DMS 273 (cell line): ENCODE data around the gene MAPKAPK2.
"Not testable (repeated sequence)": the region's sequence is repeated elsewhere in the genome, so short reads cannot be mapped to it uniquely, and the experiment has no call there.

Experiments used
- DNase-seq: peaks from one replicate; lab custom pipeline; 2025; ENCODE audit not compliant: unreplicated experiment; lab: John Stamatoyannopoulos, UW

The MAPKAPK2 gene

DNA sequence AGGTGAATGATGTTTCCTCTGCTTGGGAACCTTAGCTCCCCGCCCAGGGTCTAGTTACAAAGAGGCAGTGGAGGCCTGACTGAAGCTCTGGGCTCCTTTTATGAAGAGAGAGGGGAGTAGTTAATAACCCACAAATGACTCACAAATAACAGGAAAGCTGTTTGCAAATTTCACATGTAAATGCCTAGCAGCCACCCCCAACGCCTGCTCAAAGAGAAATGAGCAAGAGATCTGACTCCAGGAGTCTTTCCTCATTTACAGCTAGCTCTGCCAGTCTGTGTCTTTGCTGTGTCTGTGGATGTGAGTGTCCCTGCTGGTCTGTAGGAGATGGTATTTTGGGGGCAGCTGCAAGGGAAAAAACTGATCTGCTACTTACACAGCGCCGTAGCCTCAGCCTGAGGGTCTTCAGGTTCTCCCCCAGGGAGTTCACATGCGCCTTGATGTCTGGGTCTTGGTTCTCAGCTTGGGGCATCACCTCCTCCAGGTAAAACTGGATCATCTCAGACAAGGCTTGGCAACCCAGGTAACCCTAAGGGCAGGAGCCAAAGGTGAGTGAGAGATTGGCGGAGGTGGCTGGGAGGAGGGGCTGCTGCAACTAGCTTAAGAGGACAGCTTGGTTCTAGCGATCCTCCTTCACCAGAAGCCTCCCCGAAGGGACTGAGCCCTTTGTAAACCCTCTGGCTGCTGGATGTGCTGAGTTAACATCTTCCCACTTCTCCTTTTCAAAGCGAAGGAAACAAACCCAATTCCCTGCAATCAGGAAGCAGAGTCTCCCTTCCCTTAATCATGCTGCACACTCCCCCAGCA is 86.0 kb downstream of the MAPKAPK2 start, which contains the start of gene IL19:
Gene IL19 (plus strand): TSS at position 243 of the 807 bp plus-strand sequence. CDS start 65,890 bp downstream, outside the sequence.
- DNase-seq, result no peak

DNA sequence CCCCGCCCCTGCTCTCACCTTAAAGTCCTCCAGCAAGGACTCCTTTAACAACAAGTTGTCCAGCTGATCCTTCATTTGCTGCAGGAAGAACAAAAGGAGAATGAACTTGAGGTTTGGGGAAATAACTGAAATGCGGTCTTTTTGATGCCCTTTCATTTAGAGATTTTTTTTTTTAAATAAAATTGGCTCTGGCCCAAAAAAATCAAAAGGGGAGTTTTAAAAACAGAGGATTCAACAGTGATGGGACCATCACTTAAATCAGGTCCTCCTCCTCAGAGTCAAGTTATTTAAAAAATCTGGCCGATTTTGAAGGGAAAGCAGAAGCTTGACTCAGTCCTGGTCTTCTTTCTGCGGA is 86.6 kb downstream of the MAPKAPK2 start:
- no peak for DNase-seq

DNA sequence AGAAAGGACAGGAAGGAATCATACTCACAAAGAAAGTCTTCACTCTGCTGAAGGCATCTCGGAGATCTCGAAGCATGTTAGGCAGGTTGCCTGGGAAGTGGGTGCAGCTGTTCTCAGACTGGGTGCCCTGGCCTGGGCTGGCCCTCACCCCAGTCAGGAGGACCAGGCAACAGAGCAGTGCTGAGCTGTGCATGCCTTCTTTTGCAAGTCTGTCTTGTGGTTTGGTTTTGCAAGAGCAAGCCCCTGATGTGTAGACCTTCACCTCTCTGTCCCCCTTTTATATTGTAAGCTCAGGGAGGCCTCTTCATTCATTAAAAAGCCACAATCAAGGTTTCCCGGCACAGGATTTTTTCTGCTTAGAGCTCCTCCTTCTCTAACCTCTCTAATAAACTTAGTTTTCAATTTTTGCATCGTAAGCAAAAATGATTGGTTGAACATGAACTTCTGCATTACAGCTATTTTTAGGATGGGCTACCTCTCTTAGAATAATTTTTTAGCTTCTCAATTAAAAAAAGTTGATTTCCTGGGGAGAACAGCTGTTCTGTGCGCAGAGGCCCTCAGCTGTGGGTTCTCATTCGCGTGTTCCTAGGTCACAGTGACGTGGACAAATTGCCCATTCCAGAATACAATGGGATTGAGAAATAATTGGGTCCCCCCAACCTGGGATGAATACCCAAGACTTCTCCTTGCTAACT is 87.7 kb downstream of the MAPKAPK2 start, which contains the start of gene IL10:
Gene IL10 (minus strand): TSS at position 252 of the 695 bp plus-strand sequence. CDS start 59 bp downstream, at position 193.
- DNase-seq, result no peak

DNA sequence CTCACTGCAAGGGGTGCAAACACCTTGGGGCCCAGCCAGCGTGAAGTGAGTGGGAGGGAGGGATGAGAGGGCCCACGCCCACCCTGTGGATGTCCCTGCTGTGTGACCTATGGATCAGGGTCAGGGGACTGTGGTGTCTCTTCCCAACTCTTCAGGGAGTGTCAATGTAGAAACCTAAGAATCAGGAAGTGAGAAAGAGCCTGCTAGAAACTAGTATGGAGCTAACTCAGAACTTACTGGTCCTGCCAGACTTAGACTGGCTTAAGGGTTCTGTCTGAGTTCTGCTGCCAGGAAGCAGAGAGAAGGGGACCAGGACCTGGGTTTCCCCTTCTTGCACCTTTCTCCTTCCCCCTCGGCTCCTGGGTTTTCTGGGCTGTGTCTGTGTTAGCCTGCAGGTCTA is 89.4 kb downstream of the MAPKAPK2 start:
- no peak for DNase-seq

DNA sequence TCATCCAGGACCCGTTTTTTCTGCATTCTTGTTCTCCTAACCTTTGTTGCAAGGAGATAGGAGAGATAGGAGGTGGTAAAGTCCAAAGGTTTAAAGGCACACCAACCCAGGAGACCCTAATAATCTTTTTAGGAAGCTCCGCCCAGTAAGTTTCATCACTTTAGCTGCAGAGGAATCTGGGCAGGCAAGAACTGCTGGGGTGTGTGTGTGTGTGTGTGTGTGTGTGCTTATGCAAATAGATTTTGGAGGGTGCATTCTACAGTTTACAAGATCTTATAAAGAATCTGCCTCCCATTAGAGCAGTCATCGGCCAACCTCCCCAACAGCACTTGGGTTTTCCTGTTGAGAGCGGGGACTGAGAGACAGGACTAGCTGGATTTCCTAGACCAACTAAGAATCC is 91.5 kb downstream of the MAPKAPK2 start:
- no peak for DNase-seq

DNA sequence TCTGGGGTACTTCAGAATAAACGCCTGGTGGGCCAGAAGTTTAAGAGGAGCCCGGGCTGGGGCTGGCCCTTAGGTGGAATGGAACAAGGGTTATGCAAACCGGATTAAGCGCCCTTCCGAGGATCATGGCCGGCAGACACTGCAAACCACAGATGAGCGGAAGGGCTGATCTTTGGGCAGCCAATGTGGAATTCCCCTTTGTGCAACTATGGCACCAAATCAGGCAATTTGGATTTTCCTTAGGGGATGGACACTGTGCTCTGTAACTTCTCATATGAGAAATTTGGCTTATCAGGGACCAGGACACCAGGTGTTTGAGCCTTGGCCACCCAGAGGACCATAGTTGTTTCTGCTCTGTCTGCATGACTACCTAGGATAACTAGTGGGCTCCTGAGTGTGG is 93.3 kb downstream of the MAPKAPK2 start:
- DNase-seq, result no peak

DNA sequence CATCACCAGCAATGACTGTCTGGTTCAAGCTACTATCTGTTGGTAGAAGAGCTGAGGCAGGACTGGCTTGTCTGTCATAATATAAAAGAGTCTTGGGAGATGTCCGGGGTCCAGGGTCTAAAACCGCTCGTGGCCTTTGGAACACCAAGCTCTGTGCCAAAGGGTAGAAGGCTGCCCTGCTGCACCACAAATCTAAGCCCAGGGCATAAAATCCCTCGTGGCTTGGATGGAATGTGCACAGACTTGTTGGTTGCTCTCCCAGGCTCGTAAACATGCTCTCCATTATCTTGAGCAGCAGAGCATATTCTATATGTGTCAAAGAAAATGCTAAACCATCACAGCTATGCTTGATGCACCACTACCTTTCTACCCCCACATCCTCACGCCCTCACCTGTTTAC is 94.2 kb downstream of the MAPKAPK2 start:
- DNase-seq, result not testable (repeated sequence)

DNA sequence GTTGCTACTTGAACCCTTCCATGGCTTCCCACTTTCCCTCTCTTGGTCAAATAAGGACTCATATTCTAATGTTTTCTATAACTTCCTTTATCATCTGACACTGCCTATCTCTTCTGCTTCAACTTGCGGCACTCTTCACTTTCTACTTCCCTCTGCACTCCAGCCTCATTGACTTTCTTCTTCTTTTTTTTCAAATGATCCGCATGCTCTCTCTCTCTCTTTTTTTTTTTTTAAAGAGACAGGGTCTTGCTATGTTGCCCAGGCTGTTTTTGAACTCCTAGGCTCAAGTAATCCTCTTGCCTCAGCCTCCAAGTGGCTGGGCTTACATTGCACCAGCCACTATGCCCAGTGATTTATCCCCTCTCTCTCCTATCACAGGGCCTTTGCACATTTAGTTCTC is 94.9 kb downstream of the MAPKAPK2 start:
- no peak for DNase-seq

DNA sequence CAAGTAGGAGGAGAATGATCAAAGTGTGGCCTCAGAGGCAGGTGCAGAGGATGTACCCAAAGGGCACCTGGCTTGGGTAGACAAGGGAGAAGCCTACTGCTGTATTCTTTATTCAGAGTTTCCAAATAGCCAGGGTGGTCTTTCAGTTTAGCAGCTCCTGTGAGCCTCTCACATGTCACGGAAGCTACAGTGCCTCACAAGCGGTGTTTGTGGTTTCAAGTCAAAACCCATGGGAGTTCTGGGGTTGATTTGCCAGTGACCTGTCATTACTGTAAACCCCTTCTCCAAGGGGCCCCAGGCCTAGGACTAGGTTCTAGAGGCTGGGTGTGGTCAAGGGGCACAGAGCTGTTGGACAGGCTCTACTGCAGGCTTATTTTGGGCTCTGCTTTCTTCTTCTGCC is 97.7 kb downstream of the MAPKAPK2 start:
- no peak for DNase-seq

DNA sequence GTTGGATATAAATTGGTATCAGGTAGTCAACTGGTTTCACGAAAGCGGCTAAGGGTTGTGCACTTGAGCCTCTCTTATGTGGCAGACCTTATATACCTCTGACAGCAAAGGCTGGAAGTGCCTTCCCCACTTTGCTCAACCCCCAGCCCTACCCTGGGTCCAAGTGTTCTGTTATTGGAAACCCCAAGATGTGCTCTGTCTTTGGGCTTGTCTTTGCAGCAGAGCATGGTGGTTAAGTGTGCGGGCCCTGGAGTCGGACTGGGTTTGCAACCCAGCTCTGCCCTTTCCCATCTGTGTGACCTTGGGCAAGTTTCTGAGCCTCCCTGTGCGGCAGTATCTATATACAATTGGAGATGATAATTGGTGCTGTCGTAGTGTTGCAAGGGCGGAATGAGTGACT is 98.8 kb downstream of the MAPKAPK2 start:
- DNase-seq, result no peak
